PC-3 (cell line): ENCODE results near the gene SOX5.

Experiments
- EZH2phosphoT487 ChIP-seq: fragments of 300-600 bp; sonication (generic); IDR thresholded peaks from 2 replicates; pipeline ENCODE4 v1.6.1; 2018; ENCODE audit warnings: mild to moderate bottlenecking, antibody characterized with exemption, low read length, borderline replicate concordance
- TF ChIP-seq, protein P1 (sequence below): fragments of 300-600 bp; sonication (generic); conservative IDR thresholded peaks from 2 replicates; pipeline ENCODE4 v1.5.1; 2017; ENCODE audit warnings: antibody characterized with exemption, low read depth, mild to moderate bottlenecking, low read length

DNA sequence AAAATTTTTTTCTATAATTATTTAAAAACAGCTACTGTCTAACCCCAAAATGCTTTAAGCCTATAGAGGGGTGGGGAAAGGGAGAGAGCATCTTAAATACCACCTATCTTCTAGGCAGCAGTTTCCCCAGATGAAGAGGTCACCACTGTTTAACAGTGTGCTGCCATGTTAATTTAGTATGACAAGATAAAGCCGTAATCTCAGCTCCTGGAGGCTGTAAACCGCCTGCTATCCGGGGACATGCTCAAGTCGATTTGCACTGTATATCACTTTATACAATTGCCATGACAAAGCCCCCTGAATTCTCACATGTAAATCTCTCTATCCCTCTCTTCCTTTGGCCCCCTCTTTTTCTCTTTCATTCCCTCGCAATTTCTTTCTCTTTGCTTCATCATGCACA is 68.5 kb downstream of the SOX5 start:
- TF ChIP-seq, protein P1, sequence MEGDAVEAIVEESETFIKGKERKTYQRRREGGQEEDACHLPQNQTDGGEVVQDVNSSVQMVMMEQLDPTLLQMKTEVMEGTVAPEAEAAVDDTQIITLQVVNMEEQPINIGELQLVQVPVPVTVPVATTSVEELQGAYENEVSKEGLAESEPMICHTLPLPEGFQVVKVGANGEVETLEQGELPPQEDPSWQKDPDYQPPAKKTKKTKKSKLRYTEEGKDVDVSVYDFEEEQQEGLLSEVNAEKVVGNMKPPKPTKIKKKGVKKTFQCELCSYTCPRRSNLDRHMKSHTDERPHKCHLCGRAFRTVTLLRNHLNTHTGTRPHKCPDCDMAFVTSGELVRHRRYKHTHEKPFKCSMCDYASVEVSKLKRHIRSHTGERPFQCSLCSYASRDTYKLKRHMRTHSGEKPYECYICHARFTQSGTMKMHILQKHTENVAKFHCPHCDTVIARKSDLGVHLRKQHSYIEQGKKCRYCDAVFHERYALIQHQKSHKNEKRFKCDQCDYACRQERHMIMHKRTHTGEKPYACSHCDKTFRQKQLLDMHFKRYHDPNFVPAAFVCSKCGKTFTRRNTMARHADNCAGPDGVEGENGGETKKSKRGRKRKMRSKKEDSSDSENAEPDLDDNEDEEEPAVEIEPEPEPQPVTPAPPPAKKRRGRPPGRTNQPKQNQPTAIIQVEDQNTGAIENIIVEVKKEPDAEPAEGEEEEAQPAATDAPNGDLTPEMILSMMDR: no peak
- no peak for TF ChIP-seq EZH2phosphoT487
